Activated naive CD8-positive, alpha-beta T cell treated with anti-CD3 and anti-CD28 coated beads for 36 hours (primary cell): Measurements from ENCODE around the gene HTT. TPM values are rescaled to one million over a fixed set of nuclear protein-coding genes. Genes with fewer than 3 reads are reported as not detected.
"Not testable (repeated sequence)": the region's sequence is repeated elsewhere in the genome, so short reads cannot be mapped to it uniquely, and the experiment has no call there.

Experiments
- DNase-seq: peaks from one replicate; pipeline ENCODE4 v3.0.0; 2021
- H3K27ac Mint-ChIP-seq: one replicate; pipeline ENCODE4 v1.8.0; 2022; ENCODE audit warnings: mild to moderate bottlenecking, moderate library complexity, mixed read lengths
- H3K27me3 Mint-ChIP-seq: one replicate; pipeline ENCODE4 v1.8.0; 2022; ENCODE audit warnings: mild to moderate bottlenecking, mixed read lengths
- H3K36me3 Mint-ChIP-seq: one replicate; pipeline ENCODE4 v1.8.0; 2021; ENCODE audit warnings: mild to moderate bottlenecking, mixed read lengths
- H3K4me1 Mint-ChIP-seq: one replicate; pipeline ENCODE4 v1.8.0; 2021; ENCODE audit warnings: mixed read lengths
- H3K4me3 Mint-ChIP-seq: one replicate; pipeline ENCODE4 v1.8.0; 2022; ENCODE audit warnings: mild to moderate bottlenecking, moderate library complexity, mixed read lengths
- H3K9me3 Mint-ChIP-seq: one replicate; pipeline ENCODE4 v1.8.0; 2022; ENCODE audit warnings: mixed read lengths
- total RNA-seq, 2 experiments: library from RNA; stranded (reverse); gene quantifications; one replicate each; pipeline ENCODE4 v1.2.3, GENCODE V29; 2021

The HTT gene
- total RNA-seq, 2 experiments from 2014 or later, result 42.9 to 49.4 TPM

- peak; percentile 56 for DNase-seq
- Mint-ChIP-seq H3K4me1 (peaks cover 48% of the 10 kb centered on the region), H3K9me3 (peaks cover 7% of the 10 kb centered on the region), H3K27me3 (peaks cover 11% of the 10 kb centered on the region), H3K27ac (peak overlapping the region; percentile 89), H3K36me3 (peaks cover 7% of the 10 kb centered on the region), H3K4me3 (peak overlapping the region; percentile 88)
These were observed 33.0 kb upstream of the HTT start for GRCh38 chr4:3041192-3042142.

GRCh38 chr4:3042226-3042625 lies 32.3 kb upstream of the HTT start:
- Mint-ChIP-seq H3K4me3 (peak overlapping the region; percentile 88), H3K36me3 (peaks cover 7% of the 10 kb centered on the region), H3K9me3 (peaks cover 7% of the 10 kb centered on the region), H3K27ac (peak overlapping the region; percentile 89), H3K27me3 (peaks cover 5% of the 10 kb centered on the region), H3K4me1 (peaks cover 45% of the 10 kb centered on the region)
- no peak for DNase-seq

DNA sequence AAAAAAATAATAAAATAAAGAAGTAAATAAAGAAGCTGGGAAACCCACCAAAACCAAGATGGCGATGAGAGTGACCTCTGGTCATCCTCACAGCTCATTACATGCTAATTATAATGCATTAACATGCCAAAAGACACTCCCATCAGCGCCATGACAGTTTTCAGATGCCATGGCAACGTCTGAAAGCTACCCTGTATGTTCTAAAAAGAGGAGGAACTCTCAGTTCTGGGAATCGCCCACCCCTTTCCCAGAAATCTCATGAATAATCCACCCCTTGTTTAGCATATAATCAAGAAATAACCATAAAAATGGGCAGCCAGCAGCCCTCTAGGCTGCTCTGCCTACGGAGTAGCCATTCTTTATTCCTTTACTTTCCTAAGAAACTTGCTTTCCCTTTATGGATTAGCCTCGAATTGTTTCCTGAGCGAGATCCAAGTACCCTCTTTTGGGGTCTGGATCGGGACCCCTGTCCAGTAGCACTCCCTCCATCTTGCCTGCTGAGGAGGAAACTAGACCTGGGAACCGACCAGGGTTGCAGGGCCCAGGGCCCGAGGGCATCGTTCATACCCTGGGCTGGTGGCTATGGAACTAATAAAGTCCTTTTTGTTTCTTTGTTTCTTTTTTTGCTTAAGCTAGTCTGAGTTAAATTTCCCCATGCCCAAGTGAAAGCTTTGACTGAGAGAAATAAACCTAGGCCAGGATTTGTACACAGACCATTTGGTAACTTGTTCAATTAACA lies 31.0 kb upstream of the HTT start:
- Mint-ChIP-seq H3K27ac (no peak overlapping the region), H3K9me3 (peaks cover 7% of the 10 kb centered on the region), H3K4me1 (peaks cover 44% of the 10 kb centered on the region), H3K27me3 (no peaks in the 10 kb centered on the region), H3K36me3 (peaks cover 7% of the 10 kb centered on the region), H3K4me3 (no peak overlapping the region)
- DNase-seq, result no peak

DNA sequence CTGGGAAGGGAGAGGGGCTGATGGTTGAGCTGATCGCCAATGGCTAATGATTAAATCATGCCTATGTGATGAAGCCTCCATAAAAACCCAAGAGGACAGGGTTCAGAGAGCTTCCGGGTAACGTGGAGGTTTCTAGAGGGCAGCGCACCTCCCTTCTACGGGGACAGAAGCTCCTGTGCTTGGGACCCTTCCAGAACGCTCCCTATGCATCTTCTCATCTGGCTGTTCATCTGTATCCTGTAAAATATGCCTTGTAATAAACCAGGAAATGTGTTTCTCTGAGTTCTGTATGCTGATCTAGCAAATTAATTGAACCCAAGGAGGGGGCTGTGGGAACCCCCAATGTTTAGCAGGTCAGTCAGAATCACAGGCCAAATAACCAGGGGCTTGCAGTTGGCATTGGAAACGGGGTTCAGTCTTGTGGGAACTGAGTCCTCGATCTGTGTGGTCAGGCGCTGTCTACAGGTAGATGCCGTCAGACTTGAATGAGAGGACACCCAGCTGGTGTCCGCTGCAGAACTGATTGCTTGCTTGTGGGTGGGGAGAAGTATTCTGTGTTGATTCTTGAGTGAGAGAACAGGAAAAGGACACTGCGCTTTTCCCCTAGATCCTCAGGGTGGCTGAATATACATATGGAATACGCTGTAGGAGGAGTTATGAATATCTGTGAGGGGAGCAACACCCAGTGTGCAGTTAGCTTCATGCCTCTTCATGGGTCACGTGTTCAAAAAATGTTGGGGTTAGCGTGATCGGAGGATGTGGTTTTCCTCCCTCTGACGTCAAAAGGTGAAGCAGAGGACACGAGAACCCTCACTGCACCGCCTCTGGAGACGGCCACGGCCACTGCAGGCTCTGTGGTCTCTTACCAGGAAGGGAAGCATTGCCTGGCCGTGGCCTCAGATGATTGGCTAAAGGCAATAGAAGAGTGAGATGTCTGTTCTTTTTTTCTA lies 29.3 kb upstream of the HTT start:
- Mint-ChIP-seq H3K4me3 (peak overlapping the region; percentile 1), H3K9me3 (peaks cover 7% of the 10 kb centered on the region), H3K36me3 (peaks cover 7% of the 10 kb centered on the region), H3K4me1 (peaks cover 44% of the 10 kb centered on the region), H3K27me3 (no peaks in the 10 kb centered on the region), H3K27ac (peak overlapping the region; percentile 76)
- DNase-seq, result peak; percentile 57

GRCh38 chr4:3046162-3046561 lies 28.3 kb upstream of the HTT start:
- H3K4me3 Mint-ChIP-seq, result no peak overlapping the region
- H3K27ac Mint-ChIP-seq, result peak overlapping the region; percentile 34
- H3K36me3 Mint-ChIP-seq, result peaks cover 7% of the 10 kb centered on the region
- H3K27me3 Mint-ChIP-seq, result no peaks in the 10 kb centered on the region
- DNase-seq, result no peak
- peaks cover 7% of the 10 kb centered on the region for H3K9me3 Mint-ChIP-seq
- H3K4me1 Mint-ChIP-seq, result peaks cover 40% of the 10 kb centered on the region

DNA sequence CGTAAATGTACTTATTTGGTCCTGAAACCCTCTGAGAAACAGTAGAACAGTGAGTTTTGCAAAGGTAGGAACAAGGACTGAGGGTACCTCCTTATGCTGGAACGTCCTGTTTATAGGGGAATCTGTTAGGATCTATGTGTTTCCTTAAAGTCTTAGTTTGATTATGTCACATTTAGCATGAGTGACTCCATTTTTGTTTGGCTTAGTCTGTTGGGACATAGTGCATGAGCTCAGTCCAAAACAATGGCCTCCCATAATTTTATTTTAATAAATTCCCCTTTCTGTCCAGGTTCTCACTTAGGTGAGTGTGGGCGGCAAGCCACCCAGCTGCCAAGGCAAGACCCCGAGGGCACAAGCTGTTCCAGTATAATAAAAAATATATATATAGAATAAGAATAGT lies 27.9 kb upstream of the HTT start:
- H3K27me3 Mint-ChIP-seq, result no peaks in the 10 kb centered on the region
- no peak overlapping the region for H3K27ac Mint-ChIP-seq
- peaks cover 7% of the 10 kb centered on the region for H3K9me3 Mint-ChIP-seq
- peaks cover 39% of the 10 kb centered on the region for H3K4me1 Mint-ChIP-seq
- H3K4me3 Mint-ChIP-seq, result no peak overlapping the region
- DNase-seq, result no peak
- H3K36me3 Mint-ChIP-seq, result peaks cover 7% of the 10 kb centered on the region

- no peak overlapping the region for H3K4me3 Mint-ChIP-seq
- H3K9me3 Mint-ChIP-seq, result peaks cover 7% of the 10 kb centered on the region
- no peaks in the 10 kb centered on the region for H3K27me3 Mint-ChIP-seq
- H3K27ac Mint-ChIP-seq, result peak overlapping the region; percentile 67
- H3K36me3 Mint-ChIP-seq, result peaks cover 7% of the 10 kb centered on the region
- H3K4me1 Mint-ChIP-seq, result peaks cover 31% of the 10 kb centered on the region
- peak; percentile 88 for DNase-seq
These were observed 26.8 kb upstream of the HTT start for GRCh38 chr4:3047464-3048286.

DNA sequence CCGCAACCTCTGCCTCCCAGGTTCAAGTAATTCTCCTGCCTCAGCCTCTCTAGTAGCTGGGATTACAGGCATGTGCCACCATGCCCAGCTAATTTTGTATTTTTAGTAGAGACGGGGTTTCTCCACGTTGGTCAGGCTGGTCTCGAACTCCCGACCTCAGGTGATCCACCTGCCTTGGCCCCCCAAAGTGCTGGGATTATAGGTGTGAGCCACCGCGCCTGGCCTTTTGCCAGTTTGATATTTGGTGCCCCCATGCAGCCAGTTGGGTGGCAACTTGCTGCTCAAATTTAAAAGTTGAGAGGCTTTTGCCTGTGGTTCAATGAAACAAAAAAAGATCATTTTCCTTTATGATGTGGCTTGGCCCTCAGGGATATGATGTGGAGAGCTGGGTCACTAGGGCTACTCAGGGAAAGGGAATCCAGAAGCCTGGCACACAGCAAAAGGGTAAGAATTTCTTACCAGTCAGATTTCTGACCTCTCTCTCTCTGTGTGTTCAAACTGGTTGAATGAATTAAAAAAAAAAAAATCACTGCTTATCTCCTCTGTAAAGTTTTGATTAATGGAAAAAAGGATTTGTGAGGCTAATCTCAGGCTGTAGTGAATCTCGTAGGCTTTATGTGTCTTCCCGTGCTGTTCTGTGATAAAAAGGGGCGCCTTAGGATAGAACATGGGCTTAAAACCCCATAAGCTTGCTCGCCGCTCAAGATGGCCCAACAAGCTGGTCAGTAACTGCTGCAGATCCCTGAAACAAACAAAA lies 23.2 kb upstream of the HTT start:
- H3K4me3 Mint-ChIP-seq, H3K27ac Mint-ChIP-seq, H3K9me3 Mint-ChIP-seq, DNase-seq, H3K27me3 Mint-ChIP-seq: not testable (repeated sequence)
- Mint-ChIP-seq H3K36me3 (peaks cover 12% of the 10 kb centered on the region), H3K4me1 (peaks cover 11% of the 10 kb centered on the region)

GRCh38 chr4:3054169-3054759 lies 20.2 kb upstream of the HTT start:
- H3K36me3 Mint-ChIP-seq, result peaks cover 16% of the 10 kb centered on the region
- H3K4me1 Mint-ChIP-seq, result no peaks in the 10 kb centered on the region
- no peaks in the 10 kb centered on the region for H3K27me3 Mint-ChIP-seq
- no peak overlapping the region for H3K27ac Mint-ChIP-seq
- no peak overlapping the region for H3K4me3 Mint-ChIP-seq
- H3K9me3 Mint-ChIP-seq, result peaks cover 6% of the 10 kb centered on the region
- no peak for DNase-seq

- Mint-ChIP-seq H3K27me3 (no peaks in the 10 kb centered on the region), H3K4me3 (no peak overlapping the region), H3K36me3 (peaks cover 13% of the 10 kb centered on the region), H3K9me3 (peaks cover 3% of the 10 kb centered on the region), H3K4me1 (no peaks in the 10 kb centered on the region), H3K27ac (no peak overlapping the region)
- no peak for DNase-seq
These were observed 14.5 kb upstream of the HTT start for GRCh38 chr4:3059943-3060342.

- Mint-ChIP-seq H3K4me3 (no peak overlapping the region), H3K9me3 (peaks cover 3% of the 10 kb centered on the region), H3K27me3 (no peaks in the 10 kb centered on the region), H3K4me1 (no peaks in the 10 kb centered on the region), H3K27ac (no peak overlapping the region), H3K36me3 (peaks cover 8% of the 10 kb centered on the region)
- no peak for DNase-seq
These were observed 13.5 kb upstream of the HTT start for GRCh38 chr4:3060946-3061345.

- no peak for DNase-seq
- Mint-ChIP-seq H3K4me3 (no peak overlapping the region), H3K9me3 (no peaks in the 10 kb centered on the region), H3K36me3 (peaks cover 2% of the 10 kb centered on the region), H3K27me3 (no peaks in the 10 kb centered on the region), H3K4me1 (no peaks in the 10 kb centered on the region), H3K27ac (no peak overlapping the region)
These were observed 12.0 kb upstream of the HTT start for GRCh38 chr4:3062471-3062870.

- Mint-ChIP-seq H3K9me3 (no peaks in the 10 kb centered on the region), H3K4me3 (no peak overlapping the region), H3K27me3 (no peaks in the 10 kb centered on the region), H3K27ac (no peak overlapping the region), H3K4me1 (no peaks in the 10 kb centered on the region), H3K36me3 (peaks cover 2% of the 10 kb centered on the region)
- DNase-seq, result no peak
These were observed 8.9 kb upstream of the HTT start for GRCh38 chr4:3065551-3065950.
